Mesothelial cell of epicardium (in vitro differentiated cells): Measurements from ENCODE around the gene PDE4B. TPM values are rescaled to one million over a fixed set of nuclear protein-coding genes. Genes with fewer than 3 reads are reported as not detected.

ENCODE experiments used
- DNase-seq, 2 experiments: peaks; one replicate each; pipeline ENCODE4 v3.0.0; 2021; ENCODE audit warnings: low spot score in 2 of 2; ENCODE audit not compliant: unreplicated experiment in 2 of 2
- H3K27ac Mint-ChIP-seq: 2 replicates; pipeline ENCODE4 v1.8.0; 2021; ENCODE audit warnings: mixed read lengths
- H3K27me3 Mint-ChIP-seq: 2 replicates; pipeline ENCODE4 v1.8.0; 2021; ENCODE audit warnings: low read depth, mixed read lengths
- H3K36me3 Mint-ChIP-seq: 2 replicates; pipeline ENCODE4 v1.8.0; 2021; ENCODE audit warnings: mixed read lengths
- H3K4me1 Mint-ChIP-seq: 2 replicates; pipeline ENCODE4 v1.8.0; 2021; ENCODE audit warnings: mixed read lengths
- H3K4me3 Mint-ChIP-seq: 2 replicates; pipeline ENCODE4 v1.8.0; 2021; ENCODE audit warnings: mild to moderate bottlenecking, moderate library complexity, mixed read lengths
- H3K9me3 Mint-ChIP-seq: 2 replicates; pipeline ENCODE4 v1.8.0; 2021; ENCODE audit warnings: mixed read lengths
- total RNA-seq: library from RNA; stranded (reverse); gene quantifications from 3 replicates; pipeline ENCODE4 v1.2.1, GENCODE V29; 2021
- TF ChIP-seq, protein P1 (sequence below): fragments of 200-600 bp; sonication (generic); IDR thresholded peaks from one replicate; pipeline ENCODE4 v1.5.0; 2021; ENCODE audit warnings: antibody characterized with exemption; ENCODE audit not compliant: unreplicated experiment

The PDE4B gene
- total RNA-seq, 1 donor from 2014 or later, result 22.3 TPM

DNA sequence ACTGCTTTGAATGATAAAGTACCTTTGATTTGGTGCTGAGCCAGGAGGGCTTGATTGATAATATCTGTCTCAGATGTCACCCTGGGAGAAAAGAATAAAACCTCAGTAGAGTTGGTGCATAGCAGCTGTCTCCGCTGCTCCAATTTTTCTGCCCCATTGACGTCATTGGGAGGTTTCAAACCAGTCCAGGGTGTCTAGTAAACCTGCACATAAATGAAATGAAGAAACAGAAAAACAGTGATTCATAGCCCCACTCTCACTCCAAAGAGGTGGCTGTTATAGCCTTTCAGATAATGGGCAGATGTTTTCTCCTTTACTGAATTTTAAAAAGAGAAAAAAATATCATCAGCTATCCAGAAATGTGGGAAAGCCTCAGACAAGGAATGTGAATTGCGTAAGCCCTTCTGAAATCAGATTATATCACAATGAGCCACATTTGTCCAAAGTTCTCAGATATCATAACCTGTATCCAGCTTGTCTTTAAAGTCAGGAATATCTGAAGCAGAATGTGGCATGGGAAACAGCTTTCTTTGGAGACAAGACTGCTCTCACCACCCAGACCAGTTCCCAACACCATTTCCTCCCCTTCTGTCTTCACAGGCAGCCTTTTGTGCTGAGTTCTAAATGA lies 390.0 kb downstream of the PDE4B start:
- peaks cover 2% of the 10 kb centered on the region for H3K36me3 Mint-ChIP-seq
- H3K4me1 Mint-ChIP-seq, result peaks cover 36% of the 10 kb centered on the region
- peaks cover 2% of the 10 kb centered on the region for H3K27me3 Mint-ChIP-seq
- DNase-seq, result peak in 1 of 2 experiments; percentile 39
- H3K9me3 Mint-ChIP-seq, result peaks cover 3% of the 10 kb centered on the region
- peak overlapping the region; percentile 95 for H3K27ac Mint-ChIP-seq
- TF ChIP-seq, protein P1, sequence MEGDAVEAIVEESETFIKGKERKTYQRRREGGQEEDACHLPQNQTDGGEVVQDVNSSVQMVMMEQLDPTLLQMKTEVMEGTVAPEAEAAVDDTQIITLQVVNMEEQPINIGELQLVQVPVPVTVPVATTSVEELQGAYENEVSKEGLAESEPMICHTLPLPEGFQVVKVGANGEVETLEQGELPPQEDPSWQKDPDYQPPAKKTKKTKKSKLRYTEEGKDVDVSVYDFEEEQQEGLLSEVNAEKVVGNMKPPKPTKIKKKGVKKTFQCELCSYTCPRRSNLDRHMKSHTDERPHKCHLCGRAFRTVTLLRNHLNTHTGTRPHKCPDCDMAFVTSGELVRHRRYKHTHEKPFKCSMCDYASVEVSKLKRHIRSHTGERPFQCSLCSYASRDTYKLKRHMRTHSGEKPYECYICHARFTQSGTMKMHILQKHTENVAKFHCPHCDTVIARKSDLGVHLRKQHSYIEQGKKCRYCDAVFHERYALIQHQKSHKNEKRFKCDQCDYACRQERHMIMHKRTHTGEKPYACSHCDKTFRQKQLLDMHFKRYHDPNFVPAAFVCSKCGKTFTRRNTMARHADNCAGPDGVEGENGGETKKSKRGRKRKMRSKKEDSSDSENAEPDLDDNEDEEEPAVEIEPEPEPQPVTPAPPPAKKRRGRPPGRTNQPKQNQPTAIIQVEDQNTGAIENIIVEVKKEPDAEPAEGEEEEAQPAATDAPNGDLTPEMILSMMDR, result no peak
- no peak overlapping the region for H3K4me3 Mint-ChIP-seq

DNA sequence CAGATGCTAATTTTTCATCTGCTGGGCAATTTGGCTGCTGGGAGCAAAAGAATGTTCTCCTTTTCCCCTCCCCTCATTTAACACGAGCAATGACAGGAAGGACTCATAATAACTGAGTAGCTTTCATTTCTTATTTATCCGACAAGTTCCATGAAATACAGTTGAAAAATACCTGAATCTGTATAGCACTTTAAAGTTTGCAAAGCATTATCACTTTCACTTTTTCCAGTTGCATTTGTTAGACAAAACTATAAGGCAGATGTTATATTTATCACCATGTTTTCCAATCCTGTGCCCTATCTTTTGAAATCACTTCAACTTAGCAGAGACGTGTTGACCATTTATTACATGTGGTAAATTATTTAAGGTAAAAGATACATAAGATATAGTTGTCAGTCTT lies 390.7 kb downstream of the PDE4B start:
- peaks cover 2% of the 10 kb centered on the region for H3K36me3 Mint-ChIP-seq
- H3K27me3 Mint-ChIP-seq, result peaks cover 2% of the 10 kb centered on the region
- TF ChIP-seq, protein P1, result no peak
- H3K27ac Mint-ChIP-seq, result peak overlapping the region; percentile 95
- no peak overlapping the region for H3K4me3 Mint-ChIP-seq
- peaks cover 3% of the 10 kb centered on the region for H3K9me3 Mint-ChIP-seq
- H3K4me1 Mint-ChIP-seq, result peaks cover 36% of the 10 kb centered on the region
- no peak for DNase-seq

DNA sequence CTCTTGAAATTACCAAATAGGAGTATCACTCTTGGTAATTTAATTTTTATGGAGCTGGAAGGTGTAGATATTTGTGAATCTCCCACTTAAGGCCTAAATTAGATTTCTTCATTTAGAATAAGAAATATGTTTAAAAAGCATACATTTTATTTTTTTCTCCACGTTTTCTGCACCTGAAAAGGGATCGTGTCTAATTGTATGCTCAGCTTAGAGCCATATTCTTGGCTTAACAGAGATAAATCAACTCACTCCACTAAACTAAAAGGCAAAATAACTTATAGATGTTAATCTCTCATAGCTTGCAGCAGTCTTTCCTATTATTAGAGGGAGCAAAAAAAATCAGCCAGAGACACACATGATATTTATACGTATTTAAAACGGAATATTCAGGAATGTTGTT lies 404.4 kb downstream of the PDE4B start:
- Mint-ChIP-seq H3K27me3 (no peaks in the 10 kb centered on the region), H3K36me3 (no peaks in the 10 kb centered on the region), H3K4me3 (no peak overlapping the region), H3K9me3 (no peaks in the 10 kb centered on the region), H3K27ac (peak overlapping the region; percentile 43), H3K4me1 (peaks cover 12% of the 10 kb centered on the region)
- DNase-seq, result no peak
- TF ChIP-seq, protein P1, result no peak

DNA sequence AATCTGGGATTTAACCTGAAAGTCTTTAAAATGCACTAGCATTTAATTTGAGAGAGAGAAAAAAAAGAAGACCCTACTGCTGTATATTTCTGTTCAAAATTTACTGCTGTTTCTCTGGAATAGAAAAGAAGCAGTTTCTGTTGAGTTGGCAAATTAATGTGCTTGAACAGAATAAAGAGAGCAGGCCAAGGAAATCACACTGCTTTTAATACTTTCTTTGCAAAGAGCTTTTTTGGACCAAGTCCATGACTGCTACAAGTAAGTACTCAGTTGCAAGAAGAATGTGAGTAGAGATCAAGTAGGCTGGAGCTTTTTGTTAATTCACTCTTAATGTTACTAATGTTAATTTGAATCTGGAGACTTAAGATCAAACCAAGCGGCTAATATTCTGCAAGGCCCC lies 405.1 kb downstream of the PDE4B start:
- peaks cover 4% of the 10 kb centered on the region for H3K9me3 Mint-ChIP-seq
- no peaks in the 10 kb centered on the region for H3K27me3 Mint-ChIP-seq
- no peak for DNase-seq
- no peak overlapping the region for H3K4me3 Mint-ChIP-seq
- H3K4me1 Mint-ChIP-seq, result peaks cover 12% of the 10 kb centered on the region
- no peaks in the 10 kb centered on the region for H3K36me3 Mint-ChIP-seq
- TF ChIP-seq, protein P1, result no peak
- peak overlapping the region; percentile 55 for H3K27ac Mint-ChIP-seq

DNA sequence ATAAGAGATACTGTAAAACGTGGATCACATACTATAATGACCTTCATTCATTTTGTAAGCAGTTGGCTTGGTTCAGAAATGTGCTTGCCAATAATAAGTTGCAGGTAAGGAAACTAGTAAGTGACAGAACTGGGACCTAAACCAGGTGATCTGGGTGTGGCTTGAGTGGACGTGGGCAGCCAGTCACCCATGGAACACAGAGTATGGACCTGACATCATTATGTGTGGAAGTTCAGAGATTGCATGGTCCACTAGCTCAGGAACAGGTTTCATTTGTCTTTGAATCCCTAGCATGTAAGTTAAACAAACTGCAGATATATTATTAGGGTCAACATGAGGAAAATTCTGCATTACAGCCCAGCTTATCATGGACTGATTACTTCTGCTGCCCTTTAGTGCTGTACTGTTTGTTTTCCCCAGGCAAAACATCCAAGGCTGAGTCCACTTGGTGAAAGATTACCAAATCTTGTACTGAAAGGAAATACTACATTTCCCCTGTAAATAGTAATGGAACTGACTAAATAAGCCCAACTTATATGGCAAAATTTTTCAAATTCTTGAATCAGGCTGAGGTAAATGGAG lies 414.0 kb downstream of the PDE4B start:
- Mint-ChIP-seq H3K4me1 (no peaks in the 10 kb centered on the region), H3K4me3 (no peak overlapping the region), H3K9me3 (peaks cover 30% of the 10 kb centered on the region), H3K27ac (no peak overlapping the region), H3K36me3 (peaks cover 2% of the 10 kb centered on the region), H3K27me3 (peaks cover 7% of the 10 kb centered on the region)
- TF ChIP-seq, protein P1, result no peak
- no peak for DNase-seq
